ENCODE measurements around the gene MEP1A.

DNA sequence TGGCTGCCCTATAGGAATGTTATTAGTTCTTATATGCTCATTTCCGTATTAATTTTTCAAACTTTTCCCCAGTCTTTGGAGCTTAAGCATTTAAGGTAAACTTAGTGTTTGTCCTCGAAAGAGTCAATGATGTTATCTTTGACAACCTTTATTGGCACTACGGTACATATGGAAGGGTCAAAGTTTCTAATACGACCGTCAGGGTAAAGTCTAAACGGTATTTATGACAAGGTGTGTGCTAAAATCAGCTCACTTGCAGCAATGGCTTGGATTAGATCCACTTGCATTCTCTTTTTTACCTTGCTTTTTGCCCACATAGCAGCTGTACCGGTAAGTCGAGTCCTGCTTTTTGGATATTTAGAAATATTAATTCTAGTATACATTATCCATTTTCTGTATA lies at the start of gene MEP1A:
- TF ChIP-seq, protein P1, sequence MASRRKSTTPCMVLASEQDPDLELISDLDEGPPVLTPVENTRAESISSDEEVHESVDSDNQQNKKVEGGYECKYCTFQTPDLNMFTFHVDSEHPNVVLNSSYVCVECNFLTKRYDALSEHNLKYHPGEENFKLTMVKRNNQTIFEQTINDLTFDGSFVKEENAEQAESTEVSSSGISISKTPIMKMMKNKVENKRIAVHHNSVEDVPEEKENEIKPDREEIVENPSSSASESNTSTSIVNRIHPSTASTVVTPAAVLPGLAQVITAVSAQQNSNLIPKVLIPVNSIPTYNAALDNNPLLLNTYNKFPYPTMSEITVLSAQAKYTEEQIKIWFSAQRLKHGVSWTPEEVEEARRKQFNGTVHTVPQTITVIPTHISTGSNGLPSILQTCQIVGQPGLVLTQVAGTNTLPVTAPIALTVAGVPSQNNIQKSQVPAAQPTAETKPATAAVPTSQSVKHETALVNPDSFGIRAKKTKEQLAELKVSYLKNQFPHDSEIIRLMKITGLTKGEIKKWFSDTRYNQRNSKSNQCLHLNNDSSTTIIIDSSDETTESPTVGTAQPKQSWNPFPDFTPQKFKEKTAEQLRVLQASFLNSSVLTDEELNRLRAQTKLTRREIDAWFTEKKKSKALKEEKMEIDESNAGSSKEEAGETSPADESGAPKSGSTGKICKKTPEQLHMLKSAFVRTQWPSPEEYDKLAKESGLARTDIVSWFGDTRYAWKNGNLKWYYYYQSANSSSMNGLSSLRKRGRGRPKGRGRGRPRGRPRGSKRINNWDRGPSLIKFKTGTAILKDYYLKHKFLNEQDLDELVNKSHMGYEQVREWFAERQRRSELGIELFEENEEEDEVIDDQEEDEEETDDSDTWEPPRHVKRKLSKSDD (conservative IDR thresholded peaks at IDR 0.05; ENCODE audit: low read length): no peak
- TF ChIP-seq, protein P2, sequence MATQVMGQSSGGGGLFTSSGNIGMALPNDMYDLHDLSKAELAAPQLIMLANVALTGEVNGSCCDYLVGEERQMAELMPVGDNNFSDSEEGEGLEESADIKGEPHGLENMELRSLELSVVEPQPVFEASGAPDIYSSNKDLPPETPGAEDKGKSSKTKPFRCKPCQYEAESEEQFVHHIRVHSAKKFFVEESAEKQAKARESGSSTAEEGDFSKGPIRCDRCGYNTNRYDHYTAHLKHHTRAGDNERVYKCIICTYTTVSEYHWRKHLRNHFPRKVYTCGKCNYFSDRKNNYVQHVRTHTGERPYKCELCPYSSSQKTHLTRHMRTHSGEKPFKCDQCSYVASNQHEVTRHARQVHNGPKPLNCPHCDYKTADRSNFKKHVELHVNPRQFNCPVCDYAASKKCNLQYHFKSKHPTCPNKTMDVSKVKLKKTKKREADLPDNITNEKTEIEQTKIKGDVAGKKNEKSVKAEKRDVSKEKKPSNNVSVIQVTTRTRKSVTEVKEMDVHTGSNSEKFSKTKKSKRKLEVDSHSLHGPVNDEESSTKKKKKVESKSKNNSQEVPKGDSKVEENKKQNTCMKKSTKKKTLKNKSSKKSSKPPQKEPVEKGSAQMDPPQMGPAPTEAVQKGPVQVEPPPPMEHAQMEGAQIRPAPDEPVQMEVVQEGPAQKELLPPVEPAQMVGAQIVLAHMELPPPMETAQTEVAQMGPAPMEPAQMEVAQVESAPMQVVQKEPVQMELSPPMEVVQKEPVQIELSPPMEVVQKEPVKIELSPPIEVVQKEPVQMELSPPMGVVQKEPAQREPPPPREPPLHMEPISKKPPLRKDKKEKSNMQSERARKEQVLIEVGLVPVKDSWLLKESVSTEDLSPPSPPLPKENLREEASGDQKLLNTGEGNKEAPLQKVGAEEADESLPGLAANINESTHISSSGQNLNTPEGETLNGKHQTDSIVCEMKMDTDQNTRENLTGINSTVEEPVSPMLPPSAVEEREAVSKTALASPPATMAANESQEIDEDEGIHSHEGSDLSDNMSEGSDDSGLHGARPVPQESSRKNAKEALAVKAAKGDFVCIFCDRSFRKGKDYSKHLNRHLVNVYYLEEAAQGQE (IDR thresholded peaks at IDR 0.05; ENCODE audit: borderline replicate concordance): no peak
- TF ChIP-seq, protein P2 (CRISPR knock-in tag; IDR thresholded peaks at IDR 0.05; ENCODE audit: low read depth): no peak
- TF ChIP-seq CTCF (IDR thresholded peaks at IDR 0.05 in 2 of 3, conservative IDR thresholded peaks at IDR 0.05 in 1 of 3; ENCODE audit: insufficient read depth in 2 of 3, low read depth in 1 of 3, low read length in 3 of 3): no peak
- TF ChIP-seq POLR2A (conservative IDR thresholded peaks at IDR 0.05): no peak
- TF ChIP-seq, protein P3, sequence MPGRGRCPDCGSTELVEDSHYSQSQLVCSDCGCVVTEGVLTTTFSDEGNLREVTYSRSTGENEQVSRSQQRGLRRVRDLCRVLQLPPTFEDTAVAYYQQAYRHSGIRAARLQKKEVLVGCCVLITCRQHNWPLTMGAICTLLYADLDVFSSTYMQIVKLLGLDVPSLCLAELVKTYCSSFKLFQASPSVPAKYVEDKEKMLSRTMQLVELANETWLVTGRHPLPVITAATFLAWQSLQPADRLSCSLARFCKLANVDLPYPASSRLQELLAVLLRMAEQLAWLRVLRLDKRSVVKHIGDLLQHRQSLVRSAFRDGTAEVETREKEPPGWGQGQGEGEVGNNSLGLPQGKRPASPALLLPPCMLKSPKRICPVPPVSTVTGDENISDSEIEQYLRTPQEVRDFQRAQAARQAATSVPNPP (IDR thresholded peaks at IDR 0.05; ENCODE audit: borderline replicate concordance, insufficient read depth, insufficient read length): no peak
- TF ChIP-seq SREBF1 (IDR thresholded peaks at IDR 0.05; ENCODE audit: borderline replicate concordance, low read depth, low read length): no peak
- no peak for TF ChIP-seq SREBF2 (CRISPR knock-in tag; IDR thresholded peaks at IDR 0.05)
- TF ChIP-seq BHLHE40 (IDR thresholded peaks at IDR 0.05; ENCODE audit: low read length): no peak
- TF ChIP-seq ZNF589 (CRISPR knock-in tag; IDR thresholded peaks at IDR 0.05; ENCODE audit: low read depth): no peak

All from K562 (cell line).